GM20000 (cell line): Measurements from ENCODE around the gene JPH4.

Experiments
- DNase-seq: peaks from one replicate; pipeline ENCODE4 v3.0.0; 2012; ENCODE audit warnings: low spot score
- TF ChIP-seq, protein P1 (sequence below): IDR thresholded peaks from 2 replicates; pipeline ENCODE4 v1.5.1; 2012; ENCODE audit warnings: mild to moderate bottlenecking, control low read depth; ENCODE audit errors: extremely low read depth, missing control alignments

JPH4 gene

DNA sequence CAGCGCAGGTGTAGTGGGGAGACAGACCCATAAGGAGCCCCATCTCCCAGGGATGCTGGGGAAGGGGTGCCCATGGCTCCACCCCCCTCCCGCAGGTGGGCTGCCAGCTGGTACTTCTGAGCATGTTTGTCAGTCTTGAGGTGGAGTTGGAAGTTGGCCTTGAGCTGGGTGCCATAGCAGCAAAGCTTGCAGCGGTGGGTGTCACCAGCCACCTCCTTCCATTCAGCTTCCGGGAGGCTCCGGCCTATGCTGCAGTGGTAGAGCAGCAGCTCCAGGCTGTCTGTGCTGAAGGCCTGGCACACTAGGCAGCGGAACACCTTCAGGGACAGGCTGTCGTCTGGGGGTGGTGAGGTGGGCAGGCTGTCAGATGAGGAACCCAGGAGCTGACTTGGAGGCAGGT lies 45.9 kb downstream of the JPH4 start:
- TF ChIP-seq, protein P1, sequence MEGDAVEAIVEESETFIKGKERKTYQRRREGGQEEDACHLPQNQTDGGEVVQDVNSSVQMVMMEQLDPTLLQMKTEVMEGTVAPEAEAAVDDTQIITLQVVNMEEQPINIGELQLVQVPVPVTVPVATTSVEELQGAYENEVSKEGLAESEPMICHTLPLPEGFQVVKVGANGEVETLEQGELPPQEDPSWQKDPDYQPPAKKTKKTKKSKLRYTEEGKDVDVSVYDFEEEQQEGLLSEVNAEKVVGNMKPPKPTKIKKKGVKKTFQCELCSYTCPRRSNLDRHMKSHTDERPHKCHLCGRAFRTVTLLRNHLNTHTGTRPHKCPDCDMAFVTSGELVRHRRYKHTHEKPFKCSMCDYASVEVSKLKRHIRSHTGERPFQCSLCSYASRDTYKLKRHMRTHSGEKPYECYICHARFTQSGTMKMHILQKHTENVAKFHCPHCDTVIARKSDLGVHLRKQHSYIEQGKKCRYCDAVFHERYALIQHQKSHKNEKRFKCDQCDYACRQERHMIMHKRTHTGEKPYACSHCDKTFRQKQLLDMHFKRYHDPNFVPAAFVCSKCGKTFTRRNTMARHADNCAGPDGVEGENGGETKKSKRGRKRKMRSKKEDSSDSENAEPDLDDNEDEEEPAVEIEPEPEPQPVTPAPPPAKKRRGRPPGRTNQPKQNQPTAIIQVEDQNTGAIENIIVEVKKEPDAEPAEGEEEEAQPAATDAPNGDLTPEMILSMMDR, result no peak
- DNase-seq, result no peak

DNA sequence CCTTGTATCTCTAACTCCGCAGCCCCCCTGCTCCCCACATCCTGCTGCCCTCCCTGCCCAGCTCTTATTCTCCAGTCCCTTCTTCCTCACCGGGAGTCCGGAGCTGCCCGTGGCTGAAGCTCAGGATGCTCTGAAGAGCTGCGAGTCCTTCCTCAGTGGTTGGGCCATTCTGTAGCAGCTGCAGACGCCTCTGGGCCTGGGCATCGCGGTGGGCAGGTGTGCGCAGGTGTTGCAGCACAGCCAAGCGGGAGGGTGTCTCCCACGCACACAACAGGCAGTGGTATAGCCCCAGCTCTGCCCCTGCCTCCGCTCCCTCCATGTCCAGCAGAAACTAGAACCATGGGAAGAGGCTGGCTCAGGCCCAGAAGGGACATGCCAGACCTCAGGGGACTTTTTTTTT lies 47.2 kb downstream of the JPH4 start:
- no peak for DNase-seq
- TF ChIP-seq, protein P1, result no peak

DNA sequence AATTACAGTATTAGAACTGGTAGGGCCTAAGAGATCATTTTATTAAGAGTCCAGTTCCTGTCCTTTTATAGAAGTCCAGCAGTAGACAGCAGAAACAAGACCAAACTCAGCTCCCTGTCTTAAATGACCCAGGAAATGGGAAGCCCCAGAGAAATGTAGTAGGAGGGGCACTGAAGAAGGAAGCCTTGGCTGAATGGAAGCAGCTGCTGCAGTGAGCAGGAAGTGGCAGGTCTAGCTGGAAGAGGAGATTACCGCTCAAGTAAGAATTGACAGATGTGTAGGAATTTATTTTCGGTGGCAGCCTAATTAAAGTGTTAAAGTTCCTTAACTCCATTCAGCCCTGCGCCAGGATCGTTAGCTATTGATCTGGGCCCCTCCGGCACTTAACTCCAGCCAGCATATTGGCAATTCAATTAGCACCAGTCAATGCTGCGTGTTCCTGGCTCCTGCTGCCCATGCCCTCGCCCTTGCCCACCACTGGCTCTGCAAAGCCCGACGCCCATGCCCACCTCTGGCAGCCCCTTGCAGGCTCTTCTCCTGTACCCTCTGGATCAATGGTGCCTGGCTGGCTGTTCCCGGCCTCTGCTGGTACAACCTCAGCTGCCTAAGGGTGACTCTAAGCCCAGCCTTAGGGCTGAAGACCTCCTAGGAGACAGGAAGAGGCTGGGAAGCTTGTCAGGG lies 48.1 kb downstream of the JPH4 start:
- TF ChIP-seq, protein P1, result no peak
- no peak for DNase-seq

DNA sequence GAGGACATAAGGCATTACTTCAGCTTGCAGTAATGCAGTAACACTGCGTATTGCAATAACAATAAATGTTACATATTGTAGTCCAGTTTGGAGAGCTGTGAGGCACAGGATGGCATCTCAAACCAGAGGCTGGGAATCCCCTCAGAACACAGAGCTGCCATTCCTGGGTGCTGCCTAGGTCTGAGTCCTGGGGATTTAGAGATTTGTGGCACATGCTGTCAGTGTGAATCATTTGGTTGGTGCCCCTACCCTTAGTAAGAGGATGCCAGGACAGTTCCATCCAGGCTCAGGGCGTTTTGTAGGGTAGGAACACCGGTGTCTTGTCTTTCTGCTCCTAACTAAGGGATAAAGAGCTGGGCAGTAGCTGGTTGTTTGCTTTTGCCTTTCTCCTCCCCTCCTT lies 49.6 kb downstream of the JPH4 start:
- no peak for DNase-seq
- TF ChIP-seq, protein P1, result no peak

DNA sequence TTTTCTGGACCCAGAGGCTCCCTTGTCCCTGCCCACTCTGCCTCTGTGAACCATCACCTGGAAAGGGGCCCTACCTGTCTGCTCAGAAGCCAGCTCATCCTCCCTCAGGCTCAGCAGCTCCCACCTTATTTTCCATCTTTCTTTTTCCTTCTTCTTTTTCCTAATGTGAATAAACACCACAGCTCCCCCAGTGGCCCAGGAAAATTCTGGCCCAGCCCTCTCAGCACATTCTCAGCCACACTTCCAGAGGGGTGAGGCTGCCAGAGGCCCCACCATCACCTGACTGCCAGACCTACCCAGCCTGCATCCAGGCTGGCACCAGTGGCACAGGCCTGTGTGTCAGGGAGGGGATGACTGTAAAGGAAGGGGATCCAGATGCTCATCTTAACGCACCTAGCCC lies 50.0 kb downstream of the JPH4 start:
- DNase-seq, result no peak
- TF ChIP-seq, protein P1, result no peak

DNA sequence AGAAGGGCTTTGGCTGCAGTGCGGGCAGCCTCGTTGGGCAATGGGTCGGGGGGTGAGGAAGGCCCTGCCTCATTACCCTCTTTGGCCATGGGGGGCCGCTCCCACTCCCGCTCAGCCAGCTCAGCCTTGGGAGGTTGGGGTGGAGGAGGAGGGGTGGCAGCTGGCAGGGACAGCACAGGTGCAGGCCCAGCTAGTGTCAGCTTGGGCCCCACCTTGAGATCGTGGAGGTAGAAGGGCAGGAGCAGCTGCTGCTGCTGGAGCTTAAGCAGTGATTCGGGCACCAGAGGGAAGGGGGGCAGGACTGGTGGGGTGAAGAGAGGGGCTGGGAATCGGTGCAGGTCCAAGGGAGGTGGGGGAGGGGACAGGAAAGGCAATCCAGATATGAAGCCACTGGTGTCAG lies 53.0 kb downstream of the JPH4 start:
- no peak for DNase-seq
- TF ChIP-seq, protein P1, result no peak

DNA sequence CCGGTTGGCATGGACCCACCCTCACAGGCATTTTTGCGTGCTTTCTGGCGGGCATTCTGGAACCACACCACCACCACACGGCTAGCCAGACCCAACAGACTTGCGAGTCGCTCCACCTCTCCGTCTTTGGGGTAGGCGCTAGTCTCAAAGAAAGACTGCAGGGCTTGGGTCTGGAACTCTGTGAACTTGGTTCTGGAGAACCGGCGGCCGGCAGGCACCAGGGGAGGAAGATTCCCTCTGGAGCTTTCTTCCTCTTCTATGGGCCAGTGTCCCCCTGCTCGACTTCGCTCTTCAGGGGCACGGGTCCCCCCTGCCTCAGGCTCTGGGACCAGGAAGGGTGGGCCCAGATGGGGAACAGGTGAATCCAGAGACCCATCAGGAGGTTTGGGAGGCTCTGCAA lies 53.6 kb downstream of the JPH4 start:
- TF ChIP-seq, protein P1, result no peak
- DNase-seq, result no peak
